Activated B cell treated with CpG ODN at 0.5 μM for 24 hours (primary cell): ENCODE data around the gene GJA10. TPM values are rescaled to one million over a fixed set of nuclear protein-coding genes. Genes with fewer than 3 reads are reported as not detected.

Source experiments
- ATAC-seq: fragments of 200-7000 bp; cut with Tn5 transposase; one replicate; pipeline ENCODE4 v1.10.0; 2021; ENCODE audit warnings: low read depth, mild to moderate bottlenecking, moderate library complexity
- CTCF ChIA-PET: fragments of 350-600 bp; sonication (Branson Sonifier 250); formaldehyde crosslinking; loops from one replicate; lab custom pipeline; 2021; ENCODE audit warnings: antibody characterized with exemption; lab: Charles Lee
- POLR2A ChIA-PET: fragments of 350-600 bp; sonication (Branson Sonifier 250); formaldehyde crosslinking; loops from one replicate; lab custom pipeline; 2021; ENCODE audit warnings: antibody characterized with exemption; lab: Charles Lee
- DNase-seq: peaks from one replicate; pipeline ENCODE4 v3.0.0; 2022
- H3K27ac Mint-ChIP-seq: one replicate; pipeline ENCODE4 v1.8.0; 2020; ENCODE audit warnings: mixed read lengths
- H3K27me3 Mint-ChIP-seq: one replicate; pipeline ENCODE4 v1.8.0; 2021; ENCODE audit warnings: mixed read lengths
- H3K36me3 Mint-ChIP-seq: one replicate; pipeline ENCODE4 v1.8.0; 2021; ENCODE audit warnings: low read depth, mixed read lengths
- H3K4me1 Mint-ChIP-seq: one replicate; pipeline ENCODE4 v1.8.0; 2021; ENCODE audit warnings: mixed read lengths
- H3K4me3 Mint-ChIP-seq: one replicate; pipeline ENCODE4 v1.8.0; 2020; ENCODE audit warnings: mild to moderate bottlenecking, mixed read lengths
- H3K9me3 Mint-ChIP-seq: one replicate; pipeline ENCODE4 v1.8.0; 2020; ENCODE audit warnings: mixed read lengths
- intact Hi-C: fragments of 100-400 bp; cut with micrococcal nuclease; formaldehyde crosslinking; loops from one replicate; pipeline ENCODE4 v1.15.1; 2024
- total RNA-seq: library from RNA; stranded (reverse); gene quantifications from 2 replicates; pipeline ENCODE4 v1.2.3, GENCODE V29; 2022
- TF ChIP-seq, protein P1 (sequence below): fragments of 200-600 bp; IDR thresholded peaks from one replicate; pipeline ENCODE4 v1.8.0; 2022; ENCODE audit warnings: antibody characterized with exemption, mild to moderate bottlenecking

Gene GJA10
- total RNA-seq, 1 donor from 2014 or later = not detected

DNA sequence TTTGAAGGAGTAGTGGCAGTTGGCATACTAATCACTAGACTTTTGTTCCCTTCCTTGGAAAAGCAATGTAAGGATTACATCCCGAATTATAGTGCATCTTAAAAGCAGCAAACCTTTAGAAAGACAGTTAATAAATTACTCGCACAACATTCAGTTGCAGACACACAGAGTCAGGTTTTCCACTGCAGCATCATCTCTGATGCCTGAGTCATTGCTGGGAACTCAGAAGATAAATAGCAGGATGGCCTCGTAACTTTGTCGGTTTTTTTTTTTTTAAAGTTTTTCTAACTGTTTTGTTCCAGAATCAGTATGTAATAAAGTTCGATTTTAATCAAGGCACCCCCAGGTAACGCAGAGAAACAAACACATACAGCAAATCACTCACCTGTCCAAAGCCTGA is 34.3 kb downstream of the GJA10 start:
- H3K27ac Mint-ChIP-seq = no peak overlapping the region
- H3K4me3 Mint-ChIP-seq = no peak overlapping the region

DNA sequence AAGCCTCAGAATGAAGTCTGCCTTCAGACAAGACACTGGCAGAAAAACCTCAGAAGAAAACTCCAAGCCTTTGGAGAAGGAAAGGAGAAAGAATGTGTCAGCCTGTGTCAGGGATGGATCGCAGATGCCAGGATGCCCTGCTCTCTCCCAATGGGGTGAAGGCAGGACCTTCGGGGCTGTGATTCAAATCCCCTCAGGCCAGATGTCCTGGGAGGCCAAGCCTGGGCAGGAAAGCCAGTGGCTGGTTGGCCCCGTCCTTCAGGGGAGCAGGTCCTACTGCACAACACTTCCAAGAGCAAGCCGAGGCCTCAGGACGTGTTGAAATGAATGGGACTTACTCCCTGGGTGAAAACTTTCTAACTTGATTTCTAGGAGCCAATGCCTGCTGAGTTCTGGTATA is 36.5 kb downstream of the GJA10 start:
- H3K27me3 Mint-ChIP-seq = no peaks in the 10 kb centered on the region
- CTCF ChIA-PET = interaction anchor here (0.6 kb wide), 1 partner anchor 19 kb away, joined by 3 read pairs; no protein-coding TSS in a partner anchor
- H3K27ac Mint-ChIP-seq = peak overlapping the region; percentile 50
- H3K4me3 Mint-ChIP-seq = no peak overlapping the region
- H3K4me1 Mint-ChIP-seq = peaks cover 17% of the 10 kb centered on the region
- ATAC-seq (no peak), DNase-seq (no peak)
- H3K9me3 Mint-ChIP-seq = no peaks in the 10 kb centered on the region
- H3K36me3 Mint-ChIP-seq = peaks cover 84% of the 10 kb centered on the region
- intact Hi-C loops = no loop called here
- POLR2A ChIA-PET = interaction anchor here (0.8 kb wide), 1 partner anchor 10 kb away, joined by 10 read pairs; no protein-coding TSS in a partner anchor
- TF ChIP-seq, protein P1, sequence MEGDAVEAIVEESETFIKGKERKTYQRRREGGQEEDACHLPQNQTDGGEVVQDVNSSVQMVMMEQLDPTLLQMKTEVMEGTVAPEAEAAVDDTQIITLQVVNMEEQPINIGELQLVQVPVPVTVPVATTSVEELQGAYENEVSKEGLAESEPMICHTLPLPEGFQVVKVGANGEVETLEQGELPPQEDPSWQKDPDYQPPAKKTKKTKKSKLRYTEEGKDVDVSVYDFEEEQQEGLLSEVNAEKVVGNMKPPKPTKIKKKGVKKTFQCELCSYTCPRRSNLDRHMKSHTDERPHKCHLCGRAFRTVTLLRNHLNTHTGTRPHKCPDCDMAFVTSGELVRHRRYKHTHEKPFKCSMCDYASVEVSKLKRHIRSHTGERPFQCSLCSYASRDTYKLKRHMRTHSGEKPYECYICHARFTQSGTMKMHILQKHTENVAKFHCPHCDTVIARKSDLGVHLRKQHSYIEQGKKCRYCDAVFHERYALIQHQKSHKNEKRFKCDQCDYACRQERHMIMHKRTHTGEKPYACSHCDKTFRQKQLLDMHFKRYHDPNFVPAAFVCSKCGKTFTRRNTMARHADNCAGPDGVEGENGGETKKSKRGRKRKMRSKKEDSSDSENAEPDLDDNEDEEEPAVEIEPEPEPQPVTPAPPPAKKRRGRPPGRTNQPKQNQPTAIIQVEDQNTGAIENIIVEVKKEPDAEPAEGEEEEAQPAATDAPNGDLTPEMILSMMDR = no peak

More for the DNA sequence above, 34.3 kb downstream of the GJA10 start:
- DNase-seq (no peak), ATAC-seq (no peak)
- TF ChIP-seq, protein P1 = no peak
- ChIA-PET CTCF (no interaction called here), POLR2A (no interaction called here)
- no peaks in the 10 kb centered on the region for H3K27me3 Mint-ChIP-seq
- H3K9me3 Mint-ChIP-seq = no peaks in the 10 kb centered on the region
- peaks cover 62% of the 10 kb centered on the region for H3K36me3 Mint-ChIP-seq
- intact Hi-C loops = no loop called here
- H3K4me1 Mint-ChIP-seq = peaks cover 19% of the 10 kb centered on the region

DNA sequence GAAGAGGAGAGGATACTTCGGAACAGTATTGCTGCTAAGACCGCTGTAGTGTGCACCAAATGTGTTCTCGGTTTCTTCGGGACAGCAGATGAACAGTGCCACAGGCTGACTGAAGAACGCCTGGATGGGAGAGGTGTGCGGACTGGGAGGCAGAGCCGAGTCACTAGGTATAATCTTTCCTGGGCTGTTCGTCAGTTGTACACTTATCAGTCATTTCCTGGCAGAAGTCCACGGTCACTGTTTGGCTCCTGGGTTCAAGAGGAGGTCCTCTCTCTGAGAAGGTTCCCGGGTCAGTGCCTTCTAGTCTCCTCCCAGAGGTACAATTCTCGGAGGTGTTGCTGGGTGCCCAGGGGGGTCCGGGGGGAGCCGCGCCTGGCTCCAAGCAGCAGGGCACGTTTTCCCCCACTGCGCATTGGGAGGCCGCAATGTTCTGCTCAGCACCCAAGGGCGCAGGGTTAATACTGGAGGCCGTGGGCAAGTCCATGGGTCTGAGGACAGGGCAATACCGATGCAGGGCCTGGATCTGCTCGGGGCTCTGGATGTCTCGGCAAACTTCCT is 38.1 kb downstream of the GJA10 start:
- POLR2A ChIA-PET = no interaction called here
- H3K4me1 Mint-ChIP-seq = peaks cover 17% of the 10 kb centered on the region
- H3K27me3 Mint-ChIP-seq = no peaks in the 10 kb centered on the region
- H3K9me3 Mint-ChIP-seq = no peaks in the 10 kb centered on the region
- H3K27ac Mint-ChIP-seq = no peak overlapping the region
- CTCF ChIA-PET = no interaction called here
- peaks cover 96% of the 10 kb centered on the region for H3K36me3 Mint-ChIP-seq
- TF ChIP-seq, protein P1 = no peak
- DNase-seq (no peak), ATAC-seq (no peak)
- intact Hi-C loops = no loop called here
- no peak overlapping the region for H3K4me3 Mint-ChIP-seq

DNA sequence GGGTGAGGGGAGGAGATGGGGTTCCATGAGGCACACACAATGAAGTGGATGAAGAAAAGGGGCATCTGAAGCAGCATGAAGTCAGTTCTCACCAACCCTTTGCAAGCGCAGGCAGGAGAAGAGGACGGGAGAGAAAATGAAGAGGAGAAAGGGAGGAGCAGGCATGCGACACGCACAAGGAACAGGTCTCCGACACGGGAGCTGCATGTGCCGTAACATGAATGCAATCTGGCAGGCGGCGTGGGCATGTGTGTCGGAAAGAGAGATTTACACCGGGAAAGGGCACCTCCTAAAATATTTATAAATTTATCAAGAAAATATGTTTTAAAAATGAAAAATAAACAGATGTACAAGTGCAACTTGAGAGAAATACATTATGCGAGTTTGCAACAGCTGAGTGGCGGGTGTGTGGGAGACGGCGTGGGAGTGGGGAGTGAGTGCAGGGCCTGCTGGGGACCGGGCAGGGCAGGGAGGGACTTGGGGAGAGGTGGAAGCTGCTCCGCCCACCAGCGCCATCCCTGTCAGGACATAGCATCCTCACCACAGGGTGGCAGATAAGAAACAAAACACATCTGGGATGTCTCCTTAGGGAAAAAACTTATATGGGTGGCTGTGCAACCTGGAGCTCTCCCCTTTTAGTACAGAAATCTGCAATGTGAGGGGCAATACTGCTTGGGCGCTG is 40.6 kb downstream of the GJA10 start:
- ChIA-PET POLR2A (no interaction called here), CTCF (no interaction called here)
- no peaks in the 10 kb centered on the region for H3K9me3 Mint-ChIP-seq
- no peaks in the 10 kb centered on the region for H3K27me3 Mint-ChIP-seq
- H3K4me3 Mint-ChIP-seq = no peak overlapping the region
- TF ChIP-seq, protein P1 = no peak
- no peak for ATAC-seq
- no peak for DNase-seq
- no peak overlapping the region for H3K27ac Mint-ChIP-seq
- intact Hi-C loops = no loop called here
- peaks cover 91% of the 10 kb centered on the region for H3K36me3 Mint-ChIP-seq
- H3K4me1 Mint-ChIP-seq = no peaks in the 10 kb centered on the region

DNA sequence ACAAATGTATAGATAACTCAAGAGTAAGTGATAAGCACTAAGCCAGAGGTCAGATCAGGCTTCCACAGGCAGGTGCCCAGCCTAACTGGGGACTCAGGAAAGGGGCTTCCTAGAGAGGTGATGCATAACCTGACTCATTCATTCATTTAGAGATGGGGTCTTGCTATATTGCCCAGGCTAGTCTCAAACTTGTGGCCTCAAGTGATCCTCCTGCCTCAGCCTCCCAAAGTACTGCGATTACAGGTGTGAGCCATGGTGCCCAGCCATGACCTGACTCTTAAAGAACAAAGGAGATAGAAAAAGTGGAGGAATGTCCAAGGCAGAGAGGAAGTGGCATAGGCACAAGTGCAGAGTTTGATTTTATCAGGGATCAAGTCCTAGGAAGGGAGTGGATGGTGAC is 41.9 kb downstream of the GJA10 start:
- Mint-ChIP-seq H3K36me3 (peaks cover 88% of the 10 kb centered on the region), H3K4me3 (no peak overlapping the region), H3K4me1 (peaks cover 4% of the 10 kb centered on the region), H3K9me3 (no peaks in the 10 kb centered on the region), H3K27me3 (no peaks in the 10 kb centered on the region), H3K27ac (peak overlapping the region; percentile 13)
- ChIA-PET CTCF (interaction anchor here (1.5 to 9.4 kb wide), 2 partner anchors 116 to 541 kb away, joined by 3 to 260 read pairs; no protein-coding TSS in a partner anchor), POLR2A (no interaction called here)
- TF ChIP-seq, protein P1 = no peak
- intact Hi-C loops = no loop called here
- ATAC-seq (no peak), DNase-seq (no peak)
